ENCODE measurements around the gene MAPRE3. TPM values are rescaled to one million over a fixed set of nuclear protein-coding genes. Genes with fewer than 3 reads are reported as not detected.

The MAPRE3 gene
- total RNA-seq, 1 donor from 2014 or later: 4.6 TPM

- intact Hi-C loops (cut with micrococcal nuclease): loop anchor here (1.0 to 2.0 kb wide), 4 partner anchors 61 to 242 kb away; partner anchors contain the start of genes ATRAID, KHK, SLC5A6 and TMEM214
- H3K27me3 Mint-ChIP-seq: peaks cover 41% of the 10 kb centered on the region
- DNase-seq: no peak
Observed at GRCh38 chr2:26970928-26971627, 641 bp downstream of the MAPRE3 start.

GRCh38 chr2:26971911-26972786 lies 1.7 kb downstream of the MAPRE3 start:
- Mint-ChIP-seq H3K4me3 (peak overlapping the region; percentile 85), H3K27me3 (peaks cover 37% of the 10 kb centered on the region), H3K4me1 (peaks cover 21% of the 10 kb centered on the region), H3K27ac (no peak overlapping the region), H3K9me3 (no peaks in the 10 kb centered on the region), H3K36me3 (ENCODE audit: low read depth) (no peaks in the 10 kb centered on the region)
- ChIA-PET CTCF (interaction anchor here (1.1 to 1.4 kb wide), 2 partner anchors 44 to 307 kb away, joined by 3 to 4 read pairs; no protein-coding TSS in a partner anchor), POLR2A (interaction anchor here (1.0 to 1.2 kb wide), 3 partner anchors 71 to 151 kb away, joined by 3 read pairs; partner anchors contain the start of gene OST4)
- DNase-seq (no peak), ATAC-seq (ENCODE audit: low read depth) (no peak)
- intact Hi-C loops (cut with micrococcal nuclease): loop anchor here (2.0 kb wide), 1 partner anchor 241 kb away; the partner anchor contains the start of genes ATRAID and SLC5A6
- TF ChIP-seq CTCF (IDR thresholded peaks at IDR 0.05): no peak

More at GRCh38 chr2:26970928-26971627, 641 bp downstream of the MAPRE3 start:
- Mint-ChIP-seq H3K9me3 (no peaks in the 10 kb centered on the region), H3K27ac (peak overlapping the region; percentile 59), H3K4me1 (peaks cover 21% of the 10 kb centered on the region), H3K4me3 (peak overlapping the region; percentile 85), H3K36me3 (ENCODE audit: low read depth) (no peaks in the 10 kb centered on the region)
- no peak for TF ChIP-seq CTCF (IDR thresholded peaks at IDR 0.05)
- ChIA-PET CTCF (interaction anchor here (1.0 to 1.4 kb wide), 3 partner anchors 9 to 308 kb away, joined by 3 to 4 read pairs (median 3); no protein-coding TSS in a partner anchor), POLR2A (interaction anchor here (0.6 to 1.2 kb wide), 3 partner anchors 72 to 333 kb away, joined by 3 read pairs; partner anchors contain the start of gene OST4)
- ATAC-seq (ENCODE audit: low read depth): peak; percentile 22

- ChIA-PET CTCF (interaction anchor here (2.9 kb wide), 1 partner anchor 12 kb away, joined by 20 read pairs; no protein-coding TSS in a partner anchor), POLR2A (no interaction called here)
- DNase-seq (no peak), ATAC-seq (ENCODE audit: low read depth) (no peak)
- Mint-ChIP-seq H3K36me3 (ENCODE audit: low read depth) (no peaks in the 10 kb centered on the region), H3K27ac (no peak overlapping the region), H3K4me1 (peaks cover 18% of the 10 kb centered on the region), H3K4me3 (no peak overlapping the region), H3K27me3 (peaks cover 35% of the 10 kb centered on the region), H3K9me3 (no peaks in the 10 kb centered on the region)
- intact Hi-C loops (cut with micrococcal nuclease): no loop called here
- no peak for TF ChIP-seq CTCF (IDR thresholded peaks at IDR 0.05)
Observed at GRCh38 chr2:26974352-26974751, 3.9 kb downstream of the MAPRE3 start.

- H3K36me3 Mint-ChIP-seq (ENCODE audit: low read depth): no peaks in the 10 kb centered on the region
- no peak overlapping the region for H3K27ac Mint-ChIP-seq
- no peak overlapping the region for H3K4me3 Mint-ChIP-seq
- ChIA-PET POLR2A (no interaction called here), CTCF (interaction anchor here (2.9 kb wide), 1 partner anchor 13 kb away, joined by 20 read pairs; no protein-coding TSS in a partner anchor)
- H3K4me1 Mint-ChIP-seq: peaks cover 12% of the 10 kb centered on the region
- no peak for TF ChIP-seq CTCF (IDR thresholded peaks at IDR 0.05)
- ATAC-seq (ENCODE audit: low read depth) (no peak), DNase-seq (no peak)
- peaks cover 38% of the 10 kb centered on the region for H3K27me3 Mint-ChIP-seq
- intact Hi-C loops (cut with micrococcal nuclease): no loop called here
- H3K9me3 Mint-ChIP-seq: no peaks in the 10 kb centered on the region
Observed at GRCh38 chr2:26975102-26975501, 4.7 kb downstream of the MAPRE3 start.

Data from activated B cell treated with CpG ODN at 0.5 μM for 24 hours (primary cell).